Loucy (cell line): Measurements from ENCODE around the gene RNF11.

Source experiments
- H2AFZ ChIP-seq: fragments of 200-600 bp; sonication (generic); 2 replicates; pipeline ENCODE4 v1.6.0; 2016; ENCODE audit warnings: antibody characterized with exemption, mild to moderate bottlenecking, low read length, moderate library complexity
- H3F3A ChIP-seq: fragments of 200-600 bp; 2 replicates; pipeline ENCODE4 v1.6.0; 2016; ENCODE audit warnings: antibody characterized with exemption, low read depth, mild to moderate bottlenecking
- H3K27me3 ChIP-seq: fragments of 200-600 bp; sonication (generic); 2 replicates; pipeline ENCODE4 v1.6.1; 2014; ENCODE audit warnings: low read length, mild to moderate bottlenecking; ENCODE audit not compliant: insufficient read depth, poor library complexity, severe bottlenecking
- H3K36me3 ChIP-seq: fragments of 200-600 bp; sonication (generic); 2 replicates; pipeline ENCODE4 v1.6.1; 2016; ENCODE audit warnings: low read length; ENCODE audit not compliant: insufficient read depth
- H3K4me1 ChIP-seq: fragments of 200-600 bp; sonication (generic); 2 replicates; pipeline ENCODE4 v1.5.1; 2014; ENCODE audit warnings: low read length, mild to moderate bottlenecking; ENCODE audit not compliant: insufficient read depth, poor library complexity, severe bottlenecking
- H3K4me2 ChIP-seq: fragments of 200-600 bp; sonication (generic); 2 replicates; pipeline ENCODE4 v1.6.0; 2014; ENCODE audit warnings: antibody characterized with exemption, low read length, low read depth, mild to moderate bottlenecking; ENCODE audit not compliant: poor library complexity, severe bottlenecking
- H3K4me3 ChIP-seq: fragments of 200-600 bp; sonication (generic); 2 replicates; pipeline ENCODE4 v1.5.1; 2014; ENCODE audit warnings: low read length, mild to moderate bottlenecking, mixed read lengths; ENCODE audit not compliant: poor library complexity, severe bottlenecking
- H3K79me2 ChIP-seq: fragments of 200-600 bp; sonication (generic); 2 replicates; pipeline ENCODE4 v1.6.1; 2014; ENCODE audit warnings: low read length; ENCODE audit not compliant: insufficient read depth
- H3K9ac ChIP-seq: fragments of 200-600 bp; sonication (generic); 2 replicates; pipeline ENCODE4 v1.6.0; 2014; ENCODE audit warnings: mild to moderate bottlenecking, low read depth, low read length, moderate library complexity; ENCODE audit not compliant: poor library complexity, severe bottlenecking
- H3K9me2 ChIP-seq: fragments of 200-600 bp; sonication (generic); replicated peaks from 2 replicates; pipeline ENCODE4 v1.6.1; 2016; ENCODE audit warnings: low read depth, low read length, mixed read lengths
- H3K9me3 ChIP-seq: fragments of 200-600 bp; sonication (generic); 2 replicates; pipeline ENCODE4 v1.6.1; 2014; ENCODE audit warnings: mild to moderate bottlenecking, antibody characterized with exemption, low read length, low read depth; ENCODE audit not compliant: insufficient read depth
- H4K20me1 ChIP-seq: fragments of 200-600 bp; sonication (generic); 2 replicates; pipeline ENCODE4 v1.6.0; 2014; ENCODE audit warnings: antibody characterized with exemption, low read length, mild to moderate bottlenecking; ENCODE audit not compliant: insufficient read depth, poor library complexity, severe bottlenecking
- EZH2phosphoT487 ChIP-seq: fragments of 200-600 bp; IDR thresholded peaks from 2 replicates; pipeline ENCODE4 v1.6.1; 2018; ENCODE audit warnings: antibody characterized with exemption, mild to moderate bottlenecking, moderate library complexity, borderline replicate concordance
- TF ChIP-seq, protein P1 (sequence below): fragments of 200-600 bp; sonication (generic); conservative IDR thresholded peaks from 2 replicates; pipeline ENCODE4 v1.5.1; 2014; ENCODE audit warnings: mild to moderate bottlenecking, antibody characterized with exemption, low read length

RNF11 gene

GRCh38 chr1:51190961-51191360, 45.1 kb upstream of the RNF11 start:
- H2AFZ ChIP-seq, result peak overlapping the region; percentile 32; the same call in 1 of the 2 replicates
- H3F3A ChIP-seq, result no peaks in the 10 kb centered on the region

DNA sequence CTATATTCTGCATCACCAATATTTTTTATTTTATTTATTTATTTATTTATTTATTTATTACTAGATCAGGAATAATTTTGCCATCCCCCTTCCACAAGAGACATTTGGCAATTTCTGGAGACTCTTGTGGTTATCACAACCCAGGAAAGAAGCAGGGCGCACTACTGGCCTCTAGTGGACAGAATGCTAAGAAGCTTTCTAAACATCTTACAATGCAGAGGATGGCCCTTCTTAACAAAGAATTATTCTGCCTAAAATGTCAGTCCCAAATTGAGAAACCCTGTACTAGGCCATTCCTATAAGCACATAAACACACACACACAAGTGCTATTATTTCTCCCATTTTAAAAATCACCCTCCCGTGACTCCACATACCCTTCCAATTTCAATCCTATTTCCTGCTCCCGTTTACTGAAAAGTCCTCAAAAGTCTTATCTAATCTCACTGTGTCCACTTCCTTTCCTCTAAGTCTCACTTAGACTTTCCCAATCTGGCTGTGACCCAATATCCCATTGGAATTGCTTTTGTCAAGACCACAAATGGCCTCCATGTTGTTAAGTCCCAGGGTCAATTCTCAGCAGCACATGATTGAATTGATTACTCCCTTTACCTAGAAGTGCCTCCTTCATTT, 43.7 kb upstream of the RNF11 start:
- TF ChIP-seq, protein P1, sequence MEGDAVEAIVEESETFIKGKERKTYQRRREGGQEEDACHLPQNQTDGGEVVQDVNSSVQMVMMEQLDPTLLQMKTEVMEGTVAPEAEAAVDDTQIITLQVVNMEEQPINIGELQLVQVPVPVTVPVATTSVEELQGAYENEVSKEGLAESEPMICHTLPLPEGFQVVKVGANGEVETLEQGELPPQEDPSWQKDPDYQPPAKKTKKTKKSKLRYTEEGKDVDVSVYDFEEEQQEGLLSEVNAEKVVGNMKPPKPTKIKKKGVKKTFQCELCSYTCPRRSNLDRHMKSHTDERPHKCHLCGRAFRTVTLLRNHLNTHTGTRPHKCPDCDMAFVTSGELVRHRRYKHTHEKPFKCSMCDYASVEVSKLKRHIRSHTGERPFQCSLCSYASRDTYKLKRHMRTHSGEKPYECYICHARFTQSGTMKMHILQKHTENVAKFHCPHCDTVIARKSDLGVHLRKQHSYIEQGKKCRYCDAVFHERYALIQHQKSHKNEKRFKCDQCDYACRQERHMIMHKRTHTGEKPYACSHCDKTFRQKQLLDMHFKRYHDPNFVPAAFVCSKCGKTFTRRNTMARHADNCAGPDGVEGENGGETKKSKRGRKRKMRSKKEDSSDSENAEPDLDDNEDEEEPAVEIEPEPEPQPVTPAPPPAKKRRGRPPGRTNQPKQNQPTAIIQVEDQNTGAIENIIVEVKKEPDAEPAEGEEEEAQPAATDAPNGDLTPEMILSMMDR, result peak; percentile 75
- TF ChIP-seq EZH2phosphoT487, result no peak
- Histone ChIP-seq H3K9ac (no peak overlapping the region), H3K4me1 (no peaks in the 10 kb centered on the region), H3K4me2 (no peak overlapping the region), H3K4me3 (no peak overlapping the region), H2AFZ (no peak overlapping the region), H3K9me3 (no peaks in the 10 kb centered on the region), H4K20me1 (no peaks in the 10 kb centered on the region), H3F3A (no peaks in the 10 kb centered on the region), H3K79me2 (no peaks in the 10 kb centered on the region), H3K36me3 (no peaks in the 10 kb centered on the region), H3K9me2 (no peaks in the 10 kb centered on the region), H3K27me3 (no peaks in the 10 kb centered on the region)

More at GRCh38 chr1:51190961-51191360, 45.1 kb upstream of the RNF11 start:
- Histone ChIP-seq H3K4me3 (no peak overlapping the region), H3K4me1 (no peaks in the 10 kb centered on the region), H3K4me2 (no peak overlapping the region), H3K9me2 (no peaks in the 10 kb centered on the region), H4K20me1 (no peaks in the 10 kb centered on the region), H3K9me3 (no peaks in the 10 kb centered on the region), H3K27me3 (no peaks in the 10 kb centered on the region), H3K79me2 (no peaks in the 10 kb centered on the region), H3K36me3 (no peaks in the 10 kb centered on the region), H3K9ac (no peak overlapping the region)
- TF ChIP-seq, protein P1, result no peak
- TF ChIP-seq EZH2phosphoT487, result no peak

- H3K4me3 ChIP-seq, result no peak overlapping the region
- no peaks in the 10 kb centered on the region for H3K9me2 ChIP-seq
- H2AFZ ChIP-seq, result no peak overlapping the region
- no peaks in the 10 kb centered on the region for H3K79me2 ChIP-seq
- no peaks in the 10 kb centered on the region for H3K9me3 ChIP-seq
- no peak overlapping the region for H3K9ac ChIP-seq
- no peak overlapping the region for H3K4me2 ChIP-seq
- no peaks in the 10 kb centered on the region for H3K27me3 ChIP-seq
- no peaks in the 10 kb centered on the region for H4K20me1 ChIP-seq
- TF ChIP-seq, protein P1, result no peak
- no peak for TF ChIP-seq EZH2phosphoT487
- no peaks in the 10 kb centered on the region for H3F3A ChIP-seq
- H3K36me3 ChIP-seq, result no peaks in the 10 kb centered on the region
- H3K4me1 ChIP-seq, result no peaks in the 10 kb centered on the region
Observed at GRCh38 chr1:51193564-51193963, 42.5 kb upstream of the RNF11 start.
